GM20000 (cell line): ENCODE results near the gene CDC45.

Experiments
- DNase-seq: peaks from one replicate; pipeline ENCODE4 v3.0.0; 2012; ENCODE audit warnings: low spot score
- TF ChIP-seq, protein P1 (sequence below): IDR thresholded peaks from 2 replicates; pipeline ENCODE4 v1.5.1; 2012; ENCODE audit warnings: mild to moderate bottlenecking, control low read depth; ENCODE audit errors: extremely low read depth, missing control alignments

The CDC45 gene

DNA sequence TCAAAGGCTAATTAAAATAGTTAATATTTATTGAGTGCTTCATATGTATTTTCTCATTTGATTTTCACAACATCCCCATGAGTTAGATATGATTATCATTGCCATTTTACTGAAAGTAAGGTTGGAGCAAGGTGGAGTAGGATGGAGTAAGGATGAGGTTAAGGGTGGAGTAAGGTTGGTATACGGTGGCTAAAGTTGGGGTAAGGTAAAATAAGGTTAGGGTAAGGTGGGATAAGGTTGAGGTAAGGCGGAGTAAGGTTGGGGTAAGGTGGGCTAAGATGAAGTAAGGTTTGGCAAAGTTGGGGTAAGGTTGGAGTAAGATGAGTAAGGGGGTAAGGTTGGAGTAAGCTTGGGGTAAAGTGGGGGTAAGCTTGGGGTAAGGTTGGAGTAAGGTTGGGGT, 90.3 kb downstream of the CDC45 start:
- TF ChIP-seq, protein P1, sequence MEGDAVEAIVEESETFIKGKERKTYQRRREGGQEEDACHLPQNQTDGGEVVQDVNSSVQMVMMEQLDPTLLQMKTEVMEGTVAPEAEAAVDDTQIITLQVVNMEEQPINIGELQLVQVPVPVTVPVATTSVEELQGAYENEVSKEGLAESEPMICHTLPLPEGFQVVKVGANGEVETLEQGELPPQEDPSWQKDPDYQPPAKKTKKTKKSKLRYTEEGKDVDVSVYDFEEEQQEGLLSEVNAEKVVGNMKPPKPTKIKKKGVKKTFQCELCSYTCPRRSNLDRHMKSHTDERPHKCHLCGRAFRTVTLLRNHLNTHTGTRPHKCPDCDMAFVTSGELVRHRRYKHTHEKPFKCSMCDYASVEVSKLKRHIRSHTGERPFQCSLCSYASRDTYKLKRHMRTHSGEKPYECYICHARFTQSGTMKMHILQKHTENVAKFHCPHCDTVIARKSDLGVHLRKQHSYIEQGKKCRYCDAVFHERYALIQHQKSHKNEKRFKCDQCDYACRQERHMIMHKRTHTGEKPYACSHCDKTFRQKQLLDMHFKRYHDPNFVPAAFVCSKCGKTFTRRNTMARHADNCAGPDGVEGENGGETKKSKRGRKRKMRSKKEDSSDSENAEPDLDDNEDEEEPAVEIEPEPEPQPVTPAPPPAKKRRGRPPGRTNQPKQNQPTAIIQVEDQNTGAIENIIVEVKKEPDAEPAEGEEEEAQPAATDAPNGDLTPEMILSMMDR, result no peak
- DNase-seq, result no peak
